ENCODE measurements around the gene EEF1AKMT3. TPM values are rescaled to one million over a fixed set of nuclear protein-coding genes. Genes with fewer than 3 reads are reported as not detected.

EEF1AKMT3 gene
- total RNA-seq, 2 donors from 2014 or later: 3.7 to 5.8 TPM

GRCh38 chr12:57808351-57808750 lies 35.9 kb downstream of the EEF1AKMT3 start:
- H3K36me3 ChIP-seq (ENCODE audit: control insufficient read depth, insufficient read depth, low read length): peaks cover 14% of the 10 kb centered on the region
- H3K9ac ChIP-seq (ENCODE audit: extremely low read depth, low read length, poor library complexity, severe bottlenecking): no peak overlapping the region
- Mint-ChIP-seq H3K27ac (no peak overlapping the region), H3K4me3 (no peak overlapping the region), H3K36me3 (ENCODE audit: low read depth) (peaks cover 19% of the 10 kb centered on the region), H3K9me3 (no peaks in the 10 kb centered on the region), H3K27me3 (ENCODE audit: insufficient read depth) (no peaks in the 10 kb centered on the region), H3K4me1 (no peaks in the 10 kb centered on the region)
- no peaks in the 10 kb centered on the region for H3K9me3 ChIP-seq (ENCODE audit: control insufficient read depth, low read length)
- H3K4me3 ChIP-seq (ENCODE audit: low read length): no peak overlapping the region
- no peaks in the 10 kb centered on the region for H3K4me1 ChIP-seq (ENCODE audit: control insufficient read depth, insufficient read depth, low read length)
- TF ChIP-seq CTCF (conservative IDR thresholded peaks at IDR 0.05): no peak
- WGBS, 2 experiments (ENCODE audit: insufficient coverage in 1 of 2, insufficient read length in 1 of 2): 91 to 93% methylated on average over 5 of the region's 5 CpGs
- DNase-seq: no peak
- no peak overlapping the region for H3K27ac ChIP-seq (ENCODE audit: low read depth, low read length)
- no peaks in the 10 kb centered on the region for H3K27me3 ChIP-seq (ENCODE audit: control insufficient read depth, insufficient read depth, low read length, poor library complexity, severe bottlenecking)

DNA sequence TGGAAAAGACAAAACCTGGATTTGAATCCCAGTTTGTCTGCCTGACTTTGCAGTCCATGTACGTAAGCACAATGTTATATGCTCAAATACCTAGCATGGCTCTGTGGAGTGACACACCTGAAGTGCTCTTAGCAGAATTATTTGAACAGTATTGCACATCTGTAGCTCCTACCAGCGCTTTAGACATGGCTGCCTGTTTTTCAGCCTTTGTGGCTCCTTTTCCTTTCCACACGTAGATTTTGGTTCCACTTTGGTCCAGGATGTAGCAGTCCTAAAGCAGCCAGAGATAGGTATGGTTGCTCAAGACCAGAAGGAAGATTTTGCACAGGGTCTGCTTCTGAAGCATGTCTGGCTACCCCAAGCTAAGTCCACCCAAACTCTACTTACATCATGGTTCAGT lies 37.0 kb downstream of the EEF1AKMT3 start:
- Histone ChIP-seq H3K27ac (ENCODE audit: low read depth, low read length) (no peak overlapping the region), H3K9me3 (ENCODE audit: control insufficient read depth, low read length) (no peaks in the 10 kb centered on the region), H3K4me1 (ENCODE audit: control insufficient read depth, insufficient read depth, low read length) (no peaks in the 10 kb centered on the region), H3K27me3 (ENCODE audit: control insufficient read depth, insufficient read depth, low read length, poor library complexity, severe bottlenecking) (no peaks in the 10 kb centered on the region), H3K9ac (ENCODE audit: extremely low read depth, low read length, poor library complexity, severe bottlenecking) (no peak overlapping the region), H3K36me3 (ENCODE audit: control insufficient read depth, insufficient read depth, low read length) (peaks cover 14% of the 10 kb centered on the region), H3K4me3 (ENCODE audit: low read length) (no peak overlapping the region)
- Mint-ChIP-seq H3K36me3 (ENCODE audit: low read depth) (peaks cover 15% of the 10 kb centered on the region), H3K27ac (no peak overlapping the region), H3K4me3 (no peak overlapping the region), H3K27me3 (ENCODE audit: insufficient read depth) (no peaks in the 10 kb centered on the region), H3K4me1 (no peaks in the 10 kb centered on the region), H3K9me3 (no peaks in the 10 kb centered on the region)
- 88 to 95% methylated on average over 3 of the region's 3 CpGs for WGBS, 2 experiments (ENCODE audit: insufficient coverage in 1 of 2, insufficient read length in 1 of 2)
- DNase-seq: no peak
- no peak for TF ChIP-seq CTCF (conservative IDR thresholded peaks at IDR 0.05)

- no peak for DNase-seq
- no peaks in the 10 kb centered on the region for H3K27me3 ChIP-seq (ENCODE audit: control insufficient read depth, insufficient read depth, low read length, poor library complexity, severe bottlenecking)
- Mint-ChIP-seq H3K4me1 (no peaks in the 10 kb centered on the region), H3K9me3 (no peaks in the 10 kb centered on the region), H3K27me3 (ENCODE audit: insufficient read depth) (no peaks in the 10 kb centered on the region), H3K36me3 (ENCODE audit: low read depth) (peaks cover 11% of the 10 kb centered on the region), H3K4me3 (no peak overlapping the region), H3K27ac (no peak overlapping the region)
- no peak for TF ChIP-seq CTCF (conservative IDR thresholded peaks at IDR 0.05)
- no peaks in the 10 kb centered on the region for H3K4me1 ChIP-seq (ENCODE audit: control insufficient read depth, insufficient read depth, low read length)
- H3K36me3 ChIP-seq (ENCODE audit: control insufficient read depth, insufficient read depth, low read length): peaks cover 14% of the 10 kb centered on the region
- H3K9me3 ChIP-seq (ENCODE audit: control insufficient read depth, low read length): no peaks in the 10 kb centered on the region
- no peak overlapping the region for H3K9ac ChIP-seq (ENCODE audit: extremely low read depth, low read length, poor library complexity, severe bottlenecking)
- no peak overlapping the region for H3K27ac ChIP-seq (ENCODE audit: low read depth, low read length)
- no peak overlapping the region for H3K4me3 ChIP-seq (ENCODE audit: low read length)
- WGBS, 2 experiments (ENCODE audit: insufficient coverage in 1 of 2, insufficient read length in 1 of 2): 97 to 98% methylated on average over 5 of the region's 5 CpGs
Observed at GRCh38 chr12:57810450-57810849, 38.0 kb downstream of the EEF1AKMT3 start.

Measured in endodermal cell (in vitro differentiated cells).